ENCODE measurements around the gene CABP2. TPM values are rescaled to one million over a fixed set of nuclear protein-coding genes. Genes with fewer than 3 reads are reported as not detected.

Gene CABP2
- total RNA-seq, 4 donors from 2014 or later, result not detected

GRCh38 chr11:67500831-67501715, 22.2 kb downstream of the CABP2 start:
- Histone ChIP-seq H3K4me1 (peaks cover 11 to 19% of the 10 kb centered on the region in 2 donors), H3K9me3 (no peaks in the 10 kb centered on the region), H3K27me3 (peaks cover 0 to 13% (median 0%) of the 10 kb centered on the region in 3 donors), H3K4me3 (no peak overlapping the region), H3K27ac (no peak overlapping the region), H3K36me3 (peaks cover 0 to 4% of the 10 kb centered on the region in 2 donors)
- no peak for ATAC-seq
- intact Hi-C loops (cut with DNase I; ENCODE audit: low total_unique reads), result no loop called here
- no peak for DNase-seq
- in situ Hi-C loops (cut with MboI; ENCODE audit: low sequenced_read_pairs in 4 of 4), result loop anchor here in 3 of 4 donors (10.0 kb wide), 1 partner anchor 106 kb away; the partner anchor contains the start of gene RAD9A (in 3 of the 3)
- TF ChIP-seq, protein P1, sequence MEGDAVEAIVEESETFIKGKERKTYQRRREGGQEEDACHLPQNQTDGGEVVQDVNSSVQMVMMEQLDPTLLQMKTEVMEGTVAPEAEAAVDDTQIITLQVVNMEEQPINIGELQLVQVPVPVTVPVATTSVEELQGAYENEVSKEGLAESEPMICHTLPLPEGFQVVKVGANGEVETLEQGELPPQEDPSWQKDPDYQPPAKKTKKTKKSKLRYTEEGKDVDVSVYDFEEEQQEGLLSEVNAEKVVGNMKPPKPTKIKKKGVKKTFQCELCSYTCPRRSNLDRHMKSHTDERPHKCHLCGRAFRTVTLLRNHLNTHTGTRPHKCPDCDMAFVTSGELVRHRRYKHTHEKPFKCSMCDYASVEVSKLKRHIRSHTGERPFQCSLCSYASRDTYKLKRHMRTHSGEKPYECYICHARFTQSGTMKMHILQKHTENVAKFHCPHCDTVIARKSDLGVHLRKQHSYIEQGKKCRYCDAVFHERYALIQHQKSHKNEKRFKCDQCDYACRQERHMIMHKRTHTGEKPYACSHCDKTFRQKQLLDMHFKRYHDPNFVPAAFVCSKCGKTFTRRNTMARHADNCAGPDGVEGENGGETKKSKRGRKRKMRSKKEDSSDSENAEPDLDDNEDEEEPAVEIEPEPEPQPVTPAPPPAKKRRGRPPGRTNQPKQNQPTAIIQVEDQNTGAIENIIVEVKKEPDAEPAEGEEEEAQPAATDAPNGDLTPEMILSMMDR (IDR thresholded peaks at IDR 0.05 in 4 of 5, conservative IDR thresholded peaks at IDR 0.05 in 1 of 5), result no peak
- TF ChIP-seq POLR2A (IDR thresholded peaks at IDR 0.05), result no peak

GRCh38 chr11:67500484-67500821, 22.8 kb downstream of the CABP2 start:
- in situ Hi-C loops (cut with MboI; ENCODE audit: low sequenced_read_pairs in 4 of 4), result loop anchor here in 3 of 4 donors (10.0 kb wide), 1 partner anchor 106 kb away; the partner anchor contains the start of gene RAD9A (in 3 of the 3)
- no peak overlapping the region for H3K4me3 ChIP-seq
- H3K27me3 ChIP-seq, result peaks cover 0 to 12% (median 0%) of the 10 kb centered on the region in 3 donors
- H3K9me3 ChIP-seq, result no peaks in the 10 kb centered on the region
- ATAC-seq, result no peak
- no peak overlapping the region for H3K27ac ChIP-seq
- intact Hi-C loops (cut with DNase I; ENCODE audit: low total_unique reads), result no loop called here
- H3K36me3 ChIP-seq, result peaks cover 0 to 4% of the 10 kb centered on the region in 2 donors
- TF ChIP-seq, protein P1 (IDR thresholded peaks at IDR 0.05 in 4 of 5, conservative IDR thresholded peaks at IDR 0.05 in 1 of 5), result no peak
- no peak for TF ChIP-seq POLR2A (IDR thresholded peaks at IDR 0.05)
- DNase-seq, result no peak
- H3K4me1 ChIP-seq, result peaks cover 5 to 13% of the 10 kb centered on the region in 2 donors

- Histone ChIP-seq H3K27ac (no peak overlapping the region), H3K9me3 (no peaks in the 10 kb centered on the region), H3K27me3 (peaks cover 0 to 10% (median 0%) of the 10 kb centered on the region in 3 donors), H3K4me3 (no peak overlapping the region), H3K4me1 (peaks cover 4 to 10% of the 10 kb centered on the region in 2 donors), H3K36me3 (peaks cover 0 to 8% of the 10 kb centered on the region in 2 donors)
- in situ Hi-C loops (cut with MboI; ENCODE audit: low sequenced_read_pairs in 4 of 4), result loop anchor here in 3 of 4 donors (10.0 kb wide), 1 partner anchor 105 kb away; the partner anchor contains the start of gene RAD9A (in 3 of the 3)
- TF ChIP-seq, protein P1 (IDR thresholded peaks at IDR 0.05 in 4 of 5, conservative IDR thresholded peaks at IDR 0.05 in 1 of 5), result no peak
- TF ChIP-seq POLR2A (IDR thresholded peaks at IDR 0.05), result no peak
- ATAC-seq, result no peak
- DNase-seq, result no peak
- intact Hi-C loops (cut with DNase I; ENCODE audit: low total_unique reads), result no loop called here
These were observed 23.3 kb downstream of the CABP2 start for GRCh38 chr11:67499808-67500483.

- no peak for DNase-seq
- no peak overlapping the region for H3K4me3 ChIP-seq
- peaks cover 0 to 2% of the 10 kb centered on the region in 2 donors for H3K4me1 ChIP-seq
- H3K9me3 ChIP-seq, result no peaks in the 10 kb centered on the region
- no peak for TF ChIP-seq POLR2A (IDR thresholded peaks at IDR 0.05)
- TF ChIP-seq, protein P1 (IDR thresholded peaks at IDR 0.05 in 4 of 5, conservative IDR thresholded peaks at IDR 0.05 in 1 of 5), result no peak
- peak overlapping the region in 2 of 4 donors; percentile 18 to 34 for H3K27ac ChIP-seq
- H3K36me3 ChIP-seq, result peaks cover 0 to 9% of the 10 kb centered on the region in 2 donors
- ATAC-seq, result no peak
- intact Hi-C loops (cut with DNase I; ENCODE audit: low total_unique reads), result no loop called here
- in situ Hi-C loops (cut with MboI; ENCODE audit: low sequenced_read_pairs in 4 of 4), result no loop called here
- peaks cover 0 to under 1% (median 0%) of the 10 kb centered on the region in 3 donors for H3K27me3 ChIP-seq
These were observed 24.7 kb downstream of the CABP2 start for GRCh38 chr11:67498544-67498972.
